Measurements from ENCODE around the gene AHSG. TPM values are rescaled to one million over a fixed set of nuclear protein-coding genes. Genes with fewer than 3 reads are reported as not detected.

AHSG gene
- total and polyA plus RNA-seq, 7 donors: 0.04 TPM; not detected in 6

GRCh38 chr3:186588632-186589031, 24.2 kb upstream of the AHSG start:
- TF ChIP-seq EP300 (IDR thresholded peaks at IDR 0.05) (no peak), POLR2A (IDR thresholded peaks at IDR 0.05) (no peak), CTCF (IDR thresholded peaks at IDR 0.05) (no peak), POLR2AphosphoS5 (IDR thresholded peaks at IDR 0.05) (no peak)
- Histone ChIP-seq H3K9me3 (no peaks in the 10 kb centered on the region), H3K27me3 (peaks cover 0 to 4% (median 0%) of the 10 kb centered on the region in 3 donors), H3K4me1 (no peaks in the 10 kb centered on the region), H3K36me3 (peaks cover 0 to 27% (median 18%) of the 10 kb centered on the region in 4 donors), H3K4me3 (no peak overlapping the region), H3K27ac (no peak overlapping the region)
- intact Hi-C loops (cut with DNase I): no loop called here
- 34 to 63% methylated on average over 2 of the region's 2 CpGs for WGBS, 2 donors
- DNase-seq: no peak

DNA sequence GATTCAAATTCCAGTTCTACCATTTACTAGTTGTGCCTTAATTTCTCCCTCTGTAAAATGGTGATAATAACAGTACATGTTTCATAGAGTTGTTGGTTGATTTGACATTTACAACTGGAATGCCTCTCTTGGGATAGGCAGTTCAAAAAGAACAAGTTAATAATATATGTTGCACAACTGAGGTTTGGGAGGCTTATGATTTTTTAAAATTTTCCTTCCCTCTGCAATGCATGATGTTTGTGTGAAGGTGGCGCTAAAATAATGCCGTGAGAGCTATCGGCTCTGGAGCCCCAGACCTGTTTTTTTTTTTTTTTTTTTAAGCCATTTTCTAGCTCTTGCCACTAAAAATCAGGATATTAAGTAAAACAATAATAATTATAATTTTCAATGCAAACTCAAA, 23.7 kb upstream of the AHSG start:
- H3K4me1 ChIP-seq: no peaks in the 10 kb centered on the region
- intact Hi-C loops (cut with DNase I): no loop called here
- H3K9me3 ChIP-seq: no peaks in the 10 kb centered on the region
- no peak overlapping the region for H3K27ac ChIP-seq
- H3K27me3 ChIP-seq: peaks cover 0 to 4% (median 0%) of the 10 kb centered on the region in 3 donors
- H3K4me3 ChIP-seq: no peak overlapping the region
- H3K36me3 ChIP-seq: peaks cover 0 to 22% (median 14%) of the 10 kb centered on the region in 4 donors
- 34 to 42% methylated on average over 3 of the region's 3 CpGs for WGBS, 2 donors
- TF ChIP-seq CTCF (IDR thresholded peaks at IDR 0.05): no peak
- no peak for TF ChIP-seq POLR2AphosphoS5 (IDR thresholded peaks at IDR 0.05)
- TF ChIP-seq POLR2A (IDR thresholded peaks at IDR 0.05): no peak
- TF ChIP-seq EP300 (IDR thresholded peaks at IDR 0.05): no peak
- no peak for DNase-seq

GRCh38 chr3:186589856-186590579, 22.8 kb upstream of the AHSG start:
- H3K27me3 ChIP-seq: peaks cover 0 to 4% (median 0%) of the 10 kb centered on the region in 3 donors
- no peak for DNase-seq
- peaks cover 0 to 13% (median 6%) of the 10 kb centered on the region in 4 donors for H3K36me3 ChIP-seq
- no peak overlapping the region for H3K27ac ChIP-seq
- no peak overlapping the region for H3K4me3 ChIP-seq
- 56 to 74% methylated on average over 5 of the region's 5 CpGs for WGBS, 2 donors
- no peaks in the 10 kb centered on the region for H3K9me3 ChIP-seq
- no peaks in the 10 kb centered on the region for H3K4me1 ChIP-seq
- intact Hi-C loops (cut with DNase I): no loop called here
- TF ChIP-seq POLR2A (IDR thresholded peaks at IDR 0.05): no peak
- no peak for TF ChIP-seq CTCF (IDR thresholded peaks at IDR 0.05)
- TF ChIP-seq POLR2AphosphoS5 (IDR thresholded peaks at IDR 0.05): no peak
- TF ChIP-seq EP300 (IDR thresholded peaks at IDR 0.05): no peak

- Histone ChIP-seq H3K36me3 (peaks cover 0 to 6% (median 2%) of the 10 kb centered on the region in 4 donors), H3K4me3 (no peak overlapping the region), H3K27ac (no peak overlapping the region), H3K4me1 (no peaks in the 10 kb centered on the region), H3K27me3 (peaks cover 0 to 4% (median 0%) of the 10 kb centered on the region in 3 donors), H3K9me3 (no peaks in the 10 kb centered on the region)
- intact Hi-C loops (cut with DNase I): no loop called here
- 69 to 84% methylated on average over 7 of the region's 7 CpGs for WGBS, 2 donors
- DNase-seq: no peak
- TF ChIP-seq CTCF (IDR thresholded peaks at IDR 0.05) (no peak), EP300 (IDR thresholded peaks at IDR 0.05) (no peak), POLR2A (IDR thresholded peaks at IDR 0.05) (no peak), POLR2AphosphoS5 (IDR thresholded peaks at IDR 0.05) (no peak)
Measured at GRCh38 chr3:186590580-186591295, 22.1 kb upstream of the AHSG start.
